ENCODE data around the gene UCHL3.
"Not testable (repeated sequence)": the region's sequence is repeated elsewhere in the genome, so short reads cannot be mapped to it uniquely, and the experiment has no call there.

GRCh38 chr13:75545386-75545785, 4.2 kb upstream of the UCHL3 start:
- TF ChIP-seq CHD4 (IDR thresholded peaks at IDR 0.05; ENCODE audit: insufficient read depth, insufficient replicate concordance, low read depth, low read length, poor library complexity, severe bottlenecking); POLR2AphosphoS5 (IDR thresholded peaks at IDR 0.05; ENCODE audit: control insufficient read depth, insufficient read depth, low read depth, low read length); HDGF (IDR thresholded peaks at IDR 0.05); STAG1 (CRISPR knock-in tag; IDR thresholded peaks at IDR 0.05; ENCODE audit: borderline replicate concordance): not testable (repeated sequence)

Data from K562 (cell line).